H1 (cell line): Measurements from ENCODE around the gene SPTSSB. TPM values are rescaled to one million over a fixed set of nuclear protein-coding genes. Genes with fewer than 3 reads are reported as not detected.

ENCODE experiments used
- CTCF ChIA-PET: fragments of 300-600 bp; sonication (Branson Sonifier 250); formaldehyde crosslinking; loops from one replicate; lab custom pipeline; 2021; ENCODE audit not compliant: partially characterized antibody; lab: Charles Lee
- POLR2A ChIA-PET: fragments of 300-600 bp; sonication (Branson Sonifier 250); formaldehyde crosslinking; loops from one replicate; lab custom pipeline; 2021; ENCODE audit warnings: inconsistent platforms; ENCODE audit not compliant: partially characterized antibody; lab: Charles Lee
- DNase-seq, 2 experiments: peaks; one replicate each; pipeline versions ENCODE4 v3.0.0 to v3.0.0-alpha.2; 2010 to 2022; ENCODE audit warnings: low spot score in 2 of 2, low read depth in 1 of 2, mixed read lengths in 1 of 2
- FAIRE-seq: peaks from 2 replicates; lab custom pipeline; 2011; peaks lifted over from hg19 to GRCh38; lab: Jason Lieb, UNC
- H2AFZ ChIP-seq: 2 replicates; pipeline ENCODE4 v1.8.1; 2012; ENCODE audit warnings: low read length, inconsistent platforms
- H2AK5ac ChIP-seq: 2 replicates; pipeline ENCODE4 v1.6.1; 2013; ENCODE audit warnings: low read depth, low read length
- H2BK120ac ChIP-seq: replicated peaks from 2 replicates; pipeline ENCODE3; 2013; ENCODE audit warnings: low read depth, low read length, inconsistent platforms
- H2BK12ac ChIP-seq: 2 replicates; pipeline ENCODE4 v1.6.1; 2013; ENCODE audit warnings: low read depth, low read length
- H2BK15ac ChIP-seq: 2 replicates; pipeline ENCODE4 v1.6.1; 2013; ENCODE audit warnings: low read length
- H2BK20ac ChIP-seq: 2 replicates; pipeline ENCODE4 v1.6.1; 2013; ENCODE audit warnings: low read length
- H2BK5ac ChIP-seq: 2 replicates; pipeline ENCODE4 v1.6.1; 2013; ENCODE audit warnings: low read depth, low read length
- H3K14ac ChIP-seq: 2 replicates; pipeline ENCODE4 v1.6.1; 2013; ENCODE audit warnings: inconsistent platforms; ENCODE audit not compliant: insufficient read length
- H3K18ac ChIP-seq: 2 replicates; pipeline ENCODE4 v1.6.1; 2013; ENCODE audit warnings: low read length; ENCODE audit errors: extremely low read depth
- H3K23ac ChIP-seq: 2 replicates; pipeline ENCODE4 v1.6.1; 2013; ENCODE audit warnings: inconsistent platforms; ENCODE audit not compliant: insufficient read length
- H3K23me2 ChIP-seq: 2 replicates; pipeline ENCODE4 v1.6.1; 2013; ENCODE audit warnings: low read depth, low read length
- H3K27ac ChIP-seq: 2 replicates; pipeline ENCODE4 v1.6.1; 2011; ENCODE audit warnings: low read depth, low read length, inconsistent platforms
- H3K27me3 ChIP-seq, 4 experiments: replicated peaks in 1 of 4; 1 replicate in 1 of 4; 2 replicates in 3 of 4; pipeline versions ENCODE4 v1.6.1 to v1.8.1; 2011 to 2013; ENCODE audit warnings: low read length in 3 of 4, mild to moderate bottlenecking in 3 of 4, inconsistent platforms in 2 of 4, mixed read lengths in 2 of 4, moderate library complexity in 1 of 4; ENCODE audit not compliant: control insufficient read depth in 3 of 4, insufficient read depth in 3 of 4; ENCODE audit errors: extremely low read depth in 1 of 4
- H3K36me3 ChIP-seq, 4 experiments: 2 replicates each; pipeline versions ENCODE4 v1.6.1 to v1.8.1; 2011 to 2013; ENCODE audit warnings: mild to moderate bottlenecking in 4 of 4, low read length in 3 of 4, moderate library complexity in 2 of 4, control low read depth in 1 of 4, inconsistent platforms in 1 of 4; ENCODE audit not compliant: insufficient read depth in 4 of 4, control insufficient read depth in 2 of 4
- H3K4ac ChIP-seq: replicated peaks from 2 replicates; pipeline ENCODE3; 2013; ENCODE audit warnings: low read length, low read depth, mixed read lengths, inconsistent platforms; ENCODE audit not compliant: insufficient read length
- H3K4me1 ChIP-seq, 4 experiments: replicated peaks in 1 of 4; 1 replicate in 1 of 4; 2 replicates in 3 of 4; pipeline versions ENCODE4 v1.6.1 to v1.8.1; 2011 to 2013; ENCODE audit warnings: low read length in 3 of 4, inconsistent platforms in 2 of 4, mixed read lengths in 1 of 4; ENCODE audit not compliant: insufficient read depth in 4 of 4, control insufficient read depth in 3 of 4
- H3K4me2 ChIP-seq, 2 experiments: 2 replicates each; pipeline versions ENCODE4 v1.6.1 to v1.8.1; 2011 to 2013; ENCODE audit warnings: low read depth in 2 of 2, low read length in 2 of 2, control low read depth in 1 of 2, inconsistent platforms in 1 of 2, mild to moderate bottlenecking in 1 of 2; ENCODE audit not compliant: insufficient read depth in 1 of 2
- H3K4me3 ChIP-seq, 4 experiments: fragments of 200-600, 300-600 bp in 1 of 4; sonication (generic), shearing (Covaris generic), sonication (Bioruptor Twin) in 1 of 4; 2 replicates each; pipeline versions ENCODE4 v1.5.1 to v1.8.1; 2011 to 2016; ENCODE audit warnings: low read length in 4 of 4, low read depth in 3 of 4, control low read depth in 2 of 4, inconsistent platforms in 2 of 4, mild to moderate bottlenecking in 2 of 4, mixed read lengths in 1 of 4, moderate library complexity in 1 of 4; ENCODE audit not compliant: insufficient read depth in 2 of 4; ENCODE audit errors: extremely low read depth in 1 of 4
- H3K56ac ChIP-seq: replicated peaks from 2 replicates; pipeline ENCODE3; 2013; ENCODE audit warnings: low read depth, mild to moderate bottlenecking, mixed read lengths, low read length, inconsistent platforms; ENCODE audit not compliant: insufficient read length
- H3K79me1 ChIP-seq: 2 replicates; pipeline ENCODE4 v1.6.1; 2013; ENCODE audit warnings: low read depth, low read length, control low read depth
- H3K79me2 ChIP-seq, 2 experiments: 2 replicates each; pipeline versions ENCODE4 v1.6.1 to v1.8.1; 2012 to 2013; ENCODE audit warnings: low read length in 2 of 2, mild to moderate bottlenecking in 2 of 2, inconsistent platforms in 1 of 2; ENCODE audit not compliant: insufficient read depth in 2 of 2, control insufficient read depth in 1 of 2
- H3K9ac ChIP-seq, 4 experiments: replicated peaks in 1 of 4; 1 replicate in 1 of 4; 2 replicates in 3 of 4; pipeline versions ENCODE4 v1.6.1 to v1.8.1; 2011 to 2013; ENCODE audit warnings: low read depth in 3 of 4, low read length in 3 of 4, control low read depth in 2 of 4, mild to moderate bottlenecking in 2 of 4, moderate library complexity in 2 of 4, inconsistent platforms in 1 of 4; ENCODE audit errors: extremely low read depth in 1 of 4
- H3K9me3 ChIP-seq, 2 experiments: 2 replicates each; pipeline versions ENCODE4 v1.6.1 to v1.8.1; 2012 to 2013; ENCODE audit warnings: mild to moderate bottlenecking in 2 of 2, moderate library complexity in 2 of 2, control low read depth in 1 of 2, inconsistent platforms in 1 of 2, low read depth in 1 of 2, low read length in 1 of 2, mixed read lengths in 1 of 2; ENCODE audit not compliant: insufficient read depth in 2 of 2
- H4K20me1 ChIP-seq, 2 experiments: replicated peaks in 1 of 2; 2 replicates each; pipeline versions ENCODE3 to v1.8.1; 2011 to 2013; ENCODE audit warnings: inconsistent platforms in 2 of 2, low read length in 2 of 2, mild to moderate bottlenecking in 1 of 2; ENCODE audit not compliant: insufficient read depth in 2 of 2, control insufficient read depth in 1 of 2
- H4K5ac ChIP-seq: 2 replicates; pipeline ENCODE4 v1.6.1; 2013; ENCODE audit warnings: low read length, low read depth, mixed read lengths, inconsistent platforms; ENCODE audit not compliant: insufficient read length
- H4K8ac ChIP-seq: 2 replicates; pipeline ENCODE4 v1.8.0; 2013; ENCODE audit warnings: mild to moderate bottlenecking, moderate library complexity, low read length, inconsistent platforms; ENCODE audit not compliant: insufficient read depth; ENCODE audit errors: extremely low read depth
- H4K91ac ChIP-seq: replicated peaks from 2 replicates; pipeline ENCODE3; 2013; ENCODE audit warnings: low read length, mixed read lengths, inconsistent platforms; ENCODE audit not compliant: insufficient read length
- HDAC6 ChIP-seq: IDR thresholded peaks from one replicate; pipeline ENCODE4 v1.7.1; 2012; ENCODE audit warnings: low read depth, mild to moderate bottlenecking, inconsistent platforms, low read length, moderate library complexity
- JUN ChIP-seq: IDR thresholded peaks from 2 replicates; pipeline ENCODE4 v1.6.1; 2011; ENCODE audit warnings: low read depth, mild to moderate bottlenecking, improper control_type of control experiment, low read length
- WGBS, 2 experiments: shearing (Covaris generic) in 1 of 2; methylation state at CpG; one replicate each; pipeline versions ENCODE4 v1.1.6 to v1.1.7; 2013 to 2015; ENCODE audit warnings: low lambda C conversion rate in 2 of 2, mixed read lengths in 2 of 2, inconsistent platforms in 1 of 2, low coverage in 1 of 2, missing lambda C conversion rate in 1 of 2; ENCODE audit not compliant: insufficient replicate concordance in 2 of 2, insufficient coverage in 1 of 2, insufficient read length in 1 of 2; ENCODE audit errors: extremely low coverage in 1 of 2, missing lambda C conversion rate in 1 of 2; 5-methylcytosine and 5-hydroxymethylcytosine counted together
- polyA plus RNA-seq, 7 experiments: library from polyadenylated mRNA; depleted of rRNA in 3 of 7; stranded (reverse) in 5 of 7; unstranded in 2 of 7; fragments of >200 nt in 5 of 7; fragments of 200-250 nt in 2 of 7; gene quantifications; 1 replicate in 5 of 7; 2 replicates in 1 of 7; 4 replicates in 1 of 7; pipeline versions ENCODE4 v1.2.1 to v1.2.3, GENCODE V29; 2011 to 2013; ENCODE audit warnings: missing spikeins in 2 of 7, mixed read lengths in 2 of 7
- total RNA-seq: library from RNA; stranded (reverse); fragmentation: NEBNext Ultra II Directional; extraction: Animal tissue kit (Norgen Biotek cat#: 25700); gene quantifications from 2 replicates; pipeline ENCODE4 v1.2.1, GENCODE V29; 2021

Gene SPTSSB
- total and polyA plus RNA-seq, 2 of the 8 experiments (the other 6 are each of a cell fraction or from before 2014, with no cell fraction given) = 33.4 to 52.5 TPM

DNA sequence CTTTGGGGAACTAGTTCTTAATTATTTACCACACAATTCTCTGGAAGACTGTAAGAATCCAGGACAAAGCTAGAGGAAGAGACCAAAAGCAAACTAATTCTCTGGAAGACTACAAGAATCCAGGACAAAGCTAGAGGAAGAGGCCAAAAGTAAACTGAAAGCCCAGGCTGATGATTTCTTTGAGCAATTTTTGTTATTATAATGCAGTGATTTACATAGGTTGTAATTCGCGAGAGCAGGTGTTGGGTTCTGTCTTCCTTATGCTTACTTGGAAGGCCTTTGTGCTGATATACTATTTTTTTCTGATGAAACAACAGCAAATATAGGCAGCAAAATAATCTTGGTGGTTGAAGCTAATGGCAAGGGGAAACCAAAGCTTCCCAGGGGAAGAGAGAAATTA lies 5.2 kb downstream of the SPTSSB start:
- peaks cover 0 to 12% (median 7%) of the 10 kb centered on the region in 4 experiments; a peak in 4 of 7 replicates for H3K4me1 ChIP-seq
- peak overlapping the region; percentile 28; the same call in 1 of the 2 replicates for H2AFZ ChIP-seq
- CTCF ChIA-PET = interaction anchor here (1.1 to 1.8 kb wide), 2 partner anchors 13 to 92 kb away, joined by 3 to 7 read pairs; no protein-coding TSS in a partner anchor

More for the DNA sequence above, 5.2 kb downstream of the SPTSSB start:
- Histone ChIP-seq H3K14ac (no peak overlapping the region), H3K36me3 (no peaks in the 10 kb centered on the region; a peak in 1 of 8 replicates), H3K79me1 (no peaks in the 10 kb centered on the region), H2BK5ac (no peak overlapping the region; the same call in 1 of the 2 replicates), H2BK120ac (no peak overlapping the region), H3K4ac (no peak overlapping the region), H3K56ac (no peak overlapping the region), H3K79me2 (peaks cover 0 to 11% of the 10 kb centered on the region in 2 experiments; a peak in 1 of 4 replicates), H4K20me1 (no peaks in the 10 kb centered on the region), H2BK20ac (no peak overlapping the region), H4K8ac (no peak overlapping the region), H3K27ac (peak overlapping the region; percentile 36; the same call in 1 of the 2 replicates), H3K4me3 (peak overlapping the region in 1 of 4 experiments; percentile 28; a peak in 2 of 8 replicates), H4K5ac (peak overlapping the region; percentile 48), H3K23me2 (no peaks in the 10 kb centered on the region), H3K9me3 (no peaks in the 10 kb centered on the region), H2BK12ac (no peak overlapping the region), H3K9ac (no peak overlapping the region; a peak in 3 of 7 replicates), H2AK5ac (no peak overlapping the region), H3K18ac (no peak overlapping the region; the same call in 1 of the 2 replicates), H2BK15ac (no peak overlapping the region), H4K91ac (no peak overlapping the region), H3K27me3 (no peaks in the 10 kb centered on the region), H3K23ac (no peak overlapping the region), H3K4me2 (peak overlapping the region; percentile 26 to 60; a peak in 3 of 4 replicates)
- FAIRE-seq = peak; percentile 52
- POLR2A ChIA-PET = interaction anchor here (0.7 to 0.8 kb wide), 2 partner anchors 9 to 16 kb away, joined by 5 read pairs; no protein-coding TSS in a partner anchor
- WGBS, 2 experiments = 5% methylated on average over 2 of the region's 2 CpGs; no CpG with 5 or more reads in 1 of the 2 experiments
- TF ChIP-seq HDAC6 = no peak
- no peak for TF ChIP-seq JUN
- no peak for DNase-seq
